T-helper 2 cell treated with Interferon-gamma antibody and Interleukin-4, amounts not matched to agents 5 μg/mL and 100 μg/mL, for 36 hours (primary cell): ENCODE results near the gene SHANK1.
A peak's percentile ranks its signal among the peaks of the same experiment; 100 is the strongest.

Experiments used
- DNase-seq: peaks from one replicate; pipeline ENCODE4 v3.0.0; 2021; ENCODE audit warnings: low spot score
- H3K27ac Mint-ChIP-seq: one replicate; pipeline ENCODE4 v1.8.0; 2021; ENCODE audit warnings: mild to moderate bottlenecking, mixed read lengths
- H3K27me3 Mint-ChIP-seq: one replicate; pipeline ENCODE4 v1.8.0; 2021; ENCODE audit warnings: low read depth, mixed read lengths
- H3K36me3 Mint-ChIP-seq: one replicate; pipeline ENCODE4 v1.8.0; 2021; ENCODE audit warnings: low read depth, mixed read lengths
- H3K4me1 Mint-ChIP-seq: one replicate; pipeline ENCODE4 v1.8.0; 2021; ENCODE audit warnings: low read depth, mixed read lengths
- H3K4me3 Mint-ChIP-seq: one replicate; pipeline ENCODE4 v1.8.0; 2022; ENCODE audit warnings: mild to moderate bottlenecking, moderate library complexity, mixed read lengths
- H3K9me3 Mint-ChIP-seq: one replicate; pipeline ENCODE4 v1.8.0; 2021; ENCODE audit warnings: mixed read lengths

SHANK1 gene

GRCh38 chr19:50743537-50743936 lies 23.9 kb upstream of the SHANK1 start:
- no peaks in the 10 kb centered on the region for H3K4me1 Mint-ChIP-seq
- H3K27me3 Mint-ChIP-seq = peaks cover 5% of the 10 kb centered on the region
- no peak overlapping the region for H3K4me3 Mint-ChIP-seq
- DNase-seq = no peak
- no peaks in the 10 kb centered on the region for H3K36me3 Mint-ChIP-seq
- no peaks in the 10 kb centered on the region for H3K9me3 Mint-ChIP-seq
- no peak overlapping the region for H3K27ac Mint-ChIP-seq

- H3K36me3 Mint-ChIP-seq = no peaks in the 10 kb centered on the region
- no peaks in the 10 kb centered on the region for H3K9me3 Mint-ChIP-seq
- no peaks in the 10 kb centered on the region for H3K4me1 Mint-ChIP-seq
- peaks cover 8% of the 10 kb centered on the region for H3K27me3 Mint-ChIP-seq
- H3K4me3 Mint-ChIP-seq = no peak overlapping the region
- H3K27ac Mint-ChIP-seq = no peak overlapping the region
- DNase-seq = no peak
These were observed 21.8 kb upstream of the SHANK1 start for GRCh38 chr19:50741179-50741933.

- peaks cover 8% of the 10 kb centered on the region for H3K27me3 Mint-ChIP-seq
- H3K4me1 Mint-ChIP-seq = no peaks in the 10 kb centered on the region
- no peaks in the 10 kb centered on the region for H3K9me3 Mint-ChIP-seq
- no peak overlapping the region for H3K27ac Mint-ChIP-seq
- no peak overlapping the region for H3K4me3 Mint-ChIP-seq
- H3K36me3 Mint-ChIP-seq = no peaks in the 10 kb centered on the region
- DNase-seq = no peak
These were observed 20.4 kb upstream of the SHANK1 start for GRCh38 chr19:50739914-50740426.

DNA sequence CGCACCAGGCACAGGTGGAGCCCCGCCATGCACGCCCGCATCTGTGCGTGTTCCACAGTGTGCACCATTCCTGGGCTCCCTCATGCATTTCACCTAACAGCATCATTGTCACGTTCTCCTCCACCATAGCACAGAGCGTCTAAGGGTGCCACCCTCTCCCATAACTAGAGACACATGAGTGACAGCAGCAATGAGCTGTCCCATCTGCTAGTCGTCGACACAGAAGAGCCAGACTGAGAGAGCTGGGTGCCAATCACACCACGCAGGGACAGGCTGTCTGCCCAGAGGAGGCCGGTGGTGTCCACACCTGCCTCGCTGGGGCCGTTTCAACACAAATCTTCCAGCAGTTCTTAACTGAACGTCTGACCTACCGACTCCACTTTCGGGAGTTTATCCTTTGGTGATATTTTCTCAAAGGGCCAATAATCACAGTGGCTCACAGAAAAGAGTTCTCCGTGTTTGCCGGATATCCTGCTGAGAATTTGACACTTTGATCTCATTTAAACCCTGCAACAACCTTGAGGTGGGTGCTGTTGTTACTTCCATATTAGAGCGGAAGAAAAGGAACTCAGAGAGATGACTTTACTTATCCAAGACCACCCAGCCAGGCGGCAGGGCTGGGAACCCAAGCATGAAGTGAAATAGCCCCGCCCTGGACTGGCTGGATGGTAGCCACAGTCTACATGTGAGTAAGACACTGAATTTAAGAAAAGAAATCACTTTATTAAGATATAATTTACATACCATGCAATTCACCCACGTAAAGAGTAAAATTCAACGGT lies 19.7 kb upstream of the SHANK1 start:
- Mint-ChIP-seq H3K27me3 (peaks cover 13% of the 10 kb centered on the region), H3K27ac (no peak overlapping the region), H3K4me1 (no peaks in the 10 kb centered on the region)

GRCh38 chr19:50736338-50736737 lies 16.7 kb upstream of the SHANK1 start:
- Mint-ChIP-seq H3K4me1 (no peaks in the 10 kb centered on the region), H3K36me3 (no peaks in the 10 kb centered on the region), H3K9me3 (no peaks in the 10 kb centered on the region), H3K4me3 (no peak overlapping the region), H3K27me3 (peaks cover 19% of the 10 kb centered on the region), H3K27ac (no peak overlapping the region)
- DNase-seq = no peak

More for the DNA sequence above, 19.7 kb upstream of the SHANK1 start:
- no peaks in the 10 kb centered on the region for H3K36me3 Mint-ChIP-seq
- no peaks in the 10 kb centered on the region for H3K9me3 Mint-ChIP-seq
- no peak for DNase-seq
- no peak overlapping the region for H3K4me3 Mint-ChIP-seq

- H3K9me3 Mint-ChIP-seq = no peaks in the 10 kb centered on the region
- peaks cover 19% of the 10 kb centered on the region for H3K27me3 Mint-ChIP-seq
These were observed 16.3 kb upstream of the SHANK1 start for GRCh38 chr19:50735869-50736268.

GRCh38 chr19:50729894-50730293 lies 10.3 kb upstream of the SHANK1 start:
- DNase-seq = no peak
- no peaks in the 10 kb centered on the region for H3K36me3 Mint-ChIP-seq
- H3K4me3 Mint-ChIP-seq = no peak overlapping the region
- H3K9me3 Mint-ChIP-seq = no peaks in the 10 kb centered on the region
- H3K27me3 Mint-ChIP-seq = peaks cover 12% of the 10 kb centered on the region
- H3K4me1 Mint-ChIP-seq = peaks cover 20% of the 10 kb centered on the region
- no peak overlapping the region for H3K27ac Mint-ChIP-seq

More at GRCh38 chr19:50735869-50736268, 16.3 kb upstream of the SHANK1 start:
- Mint-ChIP-seq H3K27ac (no peak overlapping the region), H3K36me3 (no peaks in the 10 kb centered on the region), H3K4me1 (no peaks in the 10 kb centered on the region), H3K4me3 (no peak overlapping the region)
- DNase-seq = no peak

- H3K4me3 Mint-ChIP-seq = peak overlapping the region; percentile 47
- peak; percentile 90 for DNase-seq
- H3K4me1 Mint-ChIP-seq = peaks cover 22% of the 10 kb centered on the region
- no peaks in the 10 kb centered on the region for H3K9me3 Mint-ChIP-seq
- H3K27me3 Mint-ChIP-seq = peaks cover 16% of the 10 kb centered on the region
- no peaks in the 10 kb centered on the region for H3K36me3 Mint-ChIP-seq
- H3K27ac Mint-ChIP-seq = peak overlapping the region; percentile 38
These were observed 8.6 kb upstream of the SHANK1 start for GRCh38 chr19:50728084-50728737.

DNA sequence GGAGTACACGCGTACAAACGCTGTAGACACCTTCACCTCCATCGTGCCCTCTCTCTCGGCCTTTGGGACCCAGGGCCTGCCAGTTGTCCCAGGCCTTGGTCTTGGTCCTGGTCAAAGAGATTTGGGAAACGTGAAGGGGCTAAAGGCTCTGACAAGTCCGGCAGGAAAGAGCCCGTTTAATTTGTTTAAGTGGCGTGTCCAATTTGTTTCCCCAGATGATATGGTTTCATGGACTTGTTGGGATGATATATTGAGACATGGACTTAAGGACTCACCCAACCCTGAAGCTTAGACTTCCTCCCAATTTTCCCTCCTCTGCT lies 6.3 kb upstream of the SHANK1 start:
- Mint-ChIP-seq H3K4me3 (peak overlapping the region; percentile 92), H3K27me3 (peaks cover 32% of the 10 kb centered on the region), H3K9me3 (no peaks in the 10 kb centered on the region), H3K36me3 (no peaks in the 10 kb centered on the region), H3K4me1 (peaks cover 22% of the 10 kb centered on the region), H3K27ac (peak overlapping the region; percentile 52)
- no peak for DNase-seq

GRCh38 chr19:50725218-50725910 lies 5.8 kb upstream of the SHANK1 start:
- Mint-ChIP-seq H3K9me3 (no peaks in the 10 kb centered on the region), H3K27ac (peak overlapping the region; percentile 90), H3K4me3 (peak overlapping the region; percentile 92), H3K4me1 (peaks cover 22% of the 10 kb centered on the region), H3K36me3 (no peaks in the 10 kb centered on the region), H3K27me3 (peaks cover 37% of the 10 kb centered on the region)
- no peak for DNase-seq

DNA sequence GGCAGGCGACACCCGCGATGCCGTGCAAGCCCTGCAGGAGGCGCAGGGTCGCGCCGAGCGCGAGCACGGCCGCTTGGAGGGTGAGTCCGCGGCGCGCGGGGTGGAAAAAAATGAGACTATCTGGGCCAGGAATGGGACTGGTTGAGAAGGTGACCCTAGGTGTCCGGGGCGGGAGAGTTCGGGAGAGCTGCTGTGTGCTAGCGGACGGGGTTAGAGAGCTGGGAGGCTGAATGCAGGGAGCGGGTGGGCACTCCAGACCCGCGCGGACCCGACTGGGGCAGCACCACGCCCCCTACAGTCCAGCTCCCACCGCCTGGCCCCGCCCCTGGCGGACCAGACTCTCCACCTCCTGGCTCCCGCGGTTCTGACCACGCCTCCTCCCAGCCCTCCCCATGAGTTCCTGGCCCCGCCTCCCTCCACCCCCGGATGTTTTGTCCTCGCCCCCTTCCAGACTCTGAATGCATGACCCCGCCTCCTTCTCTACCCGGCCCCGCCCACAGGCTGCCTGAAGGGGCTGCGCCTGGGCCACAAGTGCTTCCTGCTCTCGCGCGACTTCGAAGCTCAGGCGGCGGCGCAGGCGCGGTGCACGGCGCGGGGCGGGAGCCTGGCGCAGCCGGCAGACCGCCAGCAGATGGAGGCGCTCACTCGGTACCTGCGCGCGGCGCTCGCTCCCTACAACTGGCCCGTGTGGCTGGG lies 5.1 kb upstream of the SHANK1 start:
- H3K27ac Mint-ChIP-seq = peak overlapping the region; percentile 90
- H3K36me3 Mint-ChIP-seq = no peaks in the 10 kb centered on the region
- peaks cover 42% of the 10 kb centered on the region for H3K27me3 Mint-ChIP-seq
- DNase-seq = peak; percentile 98
- H3K4me3 Mint-ChIP-seq = peak overlapping the region; percentile 92
- no peaks in the 10 kb centered on the region for H3K9me3 Mint-ChIP-seq
- H3K4me1 Mint-ChIP-seq = peaks cover 22% of the 10 kb centered on the region

GRCh38 chr19:50723735-50724521 lies 4.3 kb upstream of the SHANK1 start:
- Mint-ChIP-seq H3K27ac (no peak overlapping the region), H3K9me3 (no peaks in the 10 kb centered on the region), H3K4me3 (peak overlapping the region; percentile 92), H3K27me3 (peaks cover 42% of the 10 kb centered on the region), H3K4me1 (peaks cover 22% of the 10 kb centered on the region), H3K36me3 (no peaks in the 10 kb centered on the region)
- DNase-seq = no peak
